HG02852 (cell line): Measurements from ENCODE around the gene DLGAP1.
"Not testable (repeated sequence)": the region's sequence is repeated elsewhere in the genome, so short reads cannot be mapped to it uniquely, and the experiment has no call there.

Source experiments
- ATAC-seq: cut with Tn5 transposase; IDR thresholded peaks from one replicate; pipeline ENCODE4 v1.9.1; 2021; ENCODE audit warnings: mild to moderate bottlenecking, moderate library complexity; ENCODE audit not compliant: unreplicated experiment

The DLGAP1 gene

GRCh38 chr18:3599195-3599594, 855.9 kb downstream of the DLGAP1 start:
- ATAC-seq, result no peak

GRCh38 chr18:3598581-3598980, 856.5 kb downstream of the DLGAP1 start:
- ATAC-seq, result no peak

- no peak for ATAC-seq
These were observed 857.4 kb downstream of the DLGAP1 start for GRCh38 chr18:3597409-3598357.

- no peak for ATAC-seq
These were observed 858.3 kb downstream of the DLGAP1 start for GRCh38 chr18:3596637-3597384.

GRCh38 chr18:3596324-3596636, 858.8 kb downstream of the DLGAP1 start:
- ATAC-seq, result no peak

- ATAC-seq, result peak; percentile 64
These were observed 859.5 kb downstream of the DLGAP1 start for GRCh38 chr18:3595369-3596273.

GRCh38 chr18:3594760-3595368, 860.2 kb downstream of the DLGAP1 start:
- ATAC-seq, result no peak

- ATAC-seq, result peak; percentile 53
These were observed 861.0 kb downstream of the DLGAP1 start for GRCh38 chr18:3593904-3594759.

GRCh38 chr18:3593381-3593903, 861.7 kb downstream of the DLGAP1 start:
- ATAC-seq, result peak; percentile 0

- no peak for ATAC-seq
These were observed 862.2 kb downstream of the DLGAP1 start for GRCh38 chr18:3592864-3593263.

- ATAC-seq, result no peak
These were observed 864.9 kb downstream of the DLGAP1 start for GRCh38 chr18:3590096-3590630.

- ATAC-seq, result peak; percentile 28
These were observed 869.2 kb downstream of the DLGAP1 start for GRCh38 chr18:3585656-3586509.

GRCh38 chr18:3584897-3585460, 870.1 kb downstream of the DLGAP1 start:
- ATAC-seq, result no peak

- ATAC-seq, result no peak
These were observed 870.7 kb downstream of the DLGAP1 start for GRCh38 chr18:3584266-3584861.

GRCh38 chr18:3583873-3584247, 871.2 kb downstream of the DLGAP1 start:
- ATAC-seq, result no peak

- ATAC-seq, result not testable (repeated sequence)
These were observed 871.8 kb downstream of the DLGAP1 start for GRCh38 chr18:3583106-3583872.

- no peak for ATAC-seq
These were observed 873.2 kb downstream of the DLGAP1 start for GRCh38 chr18:3581890-3582289.
